GM23248 (cell line): ENCODE results near the gene ZYG11B. TPM values are rescaled to one million over a fixed set of nuclear protein-coding genes. Genes with fewer than 3 reads are reported as not detected.
"Not testable (repeated sequence)": the region's sequence is repeated elsewhere in the genome, so short reads cannot be mapped to it uniquely, and the experiment has no call there.

Source experiments
- DNase-seq: peaks from one replicate; pipeline ENCODE4 v3.0.0-alpha.2; 2015
- H2AFZ ChIP-seq: fragments of 200-600 bp; sonication (generic); 2 replicates; pipeline ENCODE4 v1.6.1; 2016; ENCODE audit warnings: antibody characterized with exemption
- H3F3A ChIP-seq: fragments of 200-600 bp; sonication (generic); 2 replicates; pipeline ENCODE4 v1.6.1; 2016; ENCODE audit warnings: mild to moderate bottlenecking, antibody characterized with exemption, mixed run types; ENCODE audit not compliant: insufficient read depth
- H3K27ac ChIP-seq: fragments of 200-600 bp; sonication (generic); 2 replicates; pipeline ENCODE4 v1.5.1; 2016; ENCODE audit warnings: mild to moderate bottlenecking
- H3K27me3 ChIP-seq: fragments of 200-600 bp; sonication (generic); replicated peaks from 2 replicates; pipeline ENCODE4 v1.6.1; 2016; ENCODE audit warnings: mild to moderate bottlenecking; ENCODE audit not compliant: insufficient read depth
- H3K36me3 ChIP-seq: fragments of 200-600 bp; sonication (generic); 2 replicates; pipeline ENCODE4 v1.6.1; 2016; ENCODE audit warnings: low read depth, mild to moderate bottlenecking
- H3K4me1 ChIP-seq: fragments of 200-600 bp; sonication (generic); 2 replicates; pipeline ENCODE4 v1.6.1; 2016; ENCODE audit warnings: mild to moderate bottlenecking; ENCODE audit not compliant: insufficient read depth
- H3K4me2 ChIP-seq: fragments of 200-600 bp; sonication (generic); one replicate; pipeline ENCODE4 v1.6.1; 2016; ENCODE audit warnings: mild to moderate bottlenecking; ENCODE audit not compliant: unreplicated experiment
- H3K4me3 ChIP-seq: fragments of 200-600 bp; sonication (generic); 2 replicates; pipeline ENCODE4 v1.5.1; 2016; ENCODE audit warnings: mild to moderate bottlenecking
- H3K79me2 ChIP-seq: fragments of 200-600 bp; sonication (generic); 2 replicates; pipeline ENCODE4 v1.6.1; 2016; ENCODE audit warnings: mild to moderate bottlenecking; ENCODE audit not compliant: insufficient read depth
- H3K9ac ChIP-seq: fragments of 200-600 bp; sonication (generic); 2 replicates; pipeline ENCODE4 v1.6.1; 2016; ENCODE audit warnings: mild to moderate bottlenecking
- H3K9me2 ChIP-seq: fragments of 200-600 bp; sonication (generic); 2 replicates; pipeline ENCODE4 v1.6.1; 2016; ENCODE audit warnings: mixed run types, mild to moderate bottlenecking, moderate library complexity; ENCODE audit not compliant: insufficient read depth
- H3K9me3 ChIP-seq: fragments of 200-600 bp; sonication (generic); one replicate; pipeline ENCODE4 v1.6.1; 2017; ENCODE audit warnings: low read depth
- H4K20me1 ChIP-seq: fragments of 200-600 bp; sonication (generic); 2 replicates; pipeline ENCODE4 v1.6.0; 2016; ENCODE audit not compliant: insufficient read depth
- EZH2 ChIP-seq: fragments of 200-600 bp; sonication (generic); IDR thresholded peaks from 2 replicates; pipeline ENCODE4 v1.6.1; 2018; ENCODE audit warnings: antibody characterized with exemption, mild to moderate bottlenecking; ENCODE audit not compliant: insufficient read depth, poor library complexity, severe bottlenecking
- EZH2phosphoT487 ChIP-seq: fragments of 200-600 bp; sonication (generic); IDR thresholded peaks from 2 replicates; pipeline ENCODE4 v1.6.1; 2018; ENCODE audit warnings: antibody characterized with exemption, moderate library complexity, mild to moderate bottlenecking, low read depth; ENCODE audit not compliant: insufficient read depth
- WGBS, 2 experiments: methylation state at CpG; one replicate each; pipeline ENCODE4 v1.1.6; 2015 to 2017; ENCODE audit warnings: low lambda C conversion rate in 2 of 2, low coverage in 1 of 2; ENCODE audit errors: missing lambda C conversion rate in 2 of 2; 5-methylcytosine and 5-hydroxymethylcytosine counted together
- in situ Hi-C: fragments of 300-500 bp; cut with MboI; formaldehyde crosslinking; loops from 2 replicates; pipeline ENCODE4 v1.15.0; 2020
- polyA plus RNA-seq: library from polyadenylated mRNA; unstranded; fragments of >200 nt; fragmentation: Nextera tagmentation; extraction: Ambion mirVana; gene quantifications from 2 replicates; pipeline ENCODE4 v1.2.1, GENCODE V29; 2016
- total RNA-seq: library from RNA; depleted of rRNA; stranded (reverse); fragments of >200 nt; shearing (Covaris generic); gene quantifications from 2 replicates; pipeline ENCODE4 v1.2.3, GENCODE V29; 2014

Gene ZYG11B
- total and polyA plus RNA-seq, 2 experiments from 2014 or later, result 15.1 to 57.9 TPM

GRCh38 chr1:52857443-52857842 lies 131.2 kb downstream of the ZYG11B start:
- Histone ChIP-seq H3K4me1 (no peaks in the 10 kb centered on the region), H4K20me1 (no peaks in the 10 kb centered on the region), H3K4me3 (no peak overlapping the region), H3K9me2 (no peaks in the 10 kb centered on the region), H3F3A (no peaks in the 10 kb centered on the region), H3K27ac (no peak overlapping the region), H3K9me3 (no peaks in the 10 kb centered on the region), H3K79me2 (no peaks in the 10 kb centered on the region), H3K36me3 (no peaks in the 10 kb centered on the region), H3K9ac (no peak overlapping the region), H2AFZ (no peak overlapping the region), H3K27me3 (no peaks in the 10 kb centered on the region), H3K4me2 (no peak overlapping the region)
- in situ Hi-C loops, result no loop called here
- no peak for DNase-seq
- 81 to 93% methylated on average over 4 of the region's 4 CpGs for WGBS, 2 experiments
- TF ChIP-seq EZH2 (no peak), EZH2phosphoT487 (no peak)

GRCh38 chr1:52862666-52863458 lies 136.6 kb downstream of the ZYG11B start:
- TF ChIP-seq EZH2phosphoT487 (no peak), EZH2 (no peak)
- H4K20me1 ChIP-seq, result no peaks in the 10 kb centered on the region
- H3K36me3 ChIP-seq, result no peaks in the 10 kb centered on the region
- 60 to 71% methylated on average over 2 of the region's 2 CpGs for WGBS, 2 experiments
- H3K79me2 ChIP-seq, result no peaks in the 10 kb centered on the region
- no peaks in the 10 kb centered on the region for H3K9me3 ChIP-seq
- no peaks in the 10 kb centered on the region for H3K27me3 ChIP-seq
- H3K9me2 ChIP-seq, result no peaks in the 10 kb centered on the region
- H2AFZ ChIP-seq, result no peak overlapping the region
- H3K4me1 ChIP-seq, result no peaks in the 10 kb centered on the region
- in situ Hi-C loops, result no loop called here
- H3K27ac ChIP-seq, result no peak overlapping the region
- H3K4me3 ChIP-seq, result no peak overlapping the region
- no peak overlapping the region for H3K9ac ChIP-seq
- H3F3A ChIP-seq, result no peaks in the 10 kb centered on the region
- no peak overlapping the region for H3K4me2 ChIP-seq
- no peak for DNase-seq

- Histone ChIP-seq H3K27me3 (no peaks in the 10 kb centered on the region), H3K4me1 (no peaks in the 10 kb centered on the region), H3K9me3 (no peaks in the 10 kb centered on the region), H3K36me3 (no peaks in the 10 kb centered on the region), H3K9me2 (no peaks in the 10 kb centered on the region), H3K27ac (no peak overlapping the region), H3K4me3 (no peak overlapping the region), H3K4me2 (no peak overlapping the region), H2AFZ (no peak overlapping the region), H3F3A (no peaks in the 10 kb centered on the region), H3K9ac (no peak overlapping the region), H3K79me2 (no peaks in the 10 kb centered on the region), H4K20me1 (no peaks in the 10 kb centered on the region)
- in situ Hi-C loops, result no loop called here
- 82% methylated on average over 2 of the region's 2 CpGs for WGBS, 2 experiments
- no peak for DNase-seq
- no peak for TF ChIP-seq EZH2phosphoT487
- TF ChIP-seq EZH2, result no peak
These were observed 141.0 kb downstream of the ZYG11B start for GRCh38 chr1:52867087-52867863.

GRCh38 chr1:52869727-52870126 lies 143.5 kb downstream of the ZYG11B start:
- H3K4me3 ChIP-seq, H3K4me2 ChIP-seq, H3K9ac ChIP-seq, H3K79me2 ChIP-seq, in situ Hi-C loops, H3K9me3 ChIP-seq, H3F3A ChIP-seq, H2AFZ ChIP-seq, H3K9me2 ChIP-seq, DNase-seq, H4K20me1 ChIP-seq, H3K36me3 ChIP-seq, H3K27ac ChIP-seq, H3K27me3 ChIP-seq, H3K4me1 ChIP-seq: not testable (repeated sequence)
- 80 to 92% methylated on average over 1 to 28 of the region's 29 CpGs for WGBS, 2 experiments
